HEK293 (cell line): ENCODE measurements around the gene CRBN.

Experiments used
- GLIS1 ChIP-seq: fragments of 450-650 bp; formaldehyde crosslinking; IDR thresholded peaks from 2 replicates; pipeline ENCODE4 v1.5.1; 2016; ENCODE audit warnings: missing biosample characterization, missing genetic modification characterization
- KLF1 ChIP-seq: fragments of 450-650 bp; formaldehyde crosslinking; IDR thresholded peaks from 2 replicates; pipeline ENCODE4 v1.5.1; 2016; ENCODE audit warnings: missing biosample characterization, missing genetic modification characterization
- KLF8 ChIP-seq: fragments of 450-650 bp; formaldehyde crosslinking; IDR thresholded peaks from 2 replicates; pipeline ENCODE4 v1.5.1; 2016; ENCODE audit warnings: missing biosample characterization, missing genetic modification characterization
- RBAK ChIP-seq: fragments of 450-650 bp; formaldehyde crosslinking; IDR thresholded peaks from 2 replicates; pipeline ENCODE4 v1.5.1; 2016; ENCODE audit warnings: missing biosample characterization, missing genetic modification characterization
- SP2 ChIP-seq: fragments of 450-650 bp; formaldehyde crosslinking; IDR thresholded peaks from 2 replicates; pipeline ENCODE4 v1.5.1; 2016; ENCODE audit warnings: missing biosample characterization, missing genetic modification characterization
- ZBTB20 ChIP-seq: fragments of 450-650 bp; formaldehyde crosslinking; IDR thresholded peaks from 2 replicates; pipeline ENCODE4 v1.5.1; 2016; ENCODE audit warnings: missing biosample characterization, missing genetic modification characterization
- ZBTB26 ChIP-seq: fragments of 450-650 bp; formaldehyde crosslinking; optimal IDR thresholded peaks from 2 replicates; pipeline ENCODE3; 2016; ENCODE audit warnings: missing biosample characterization, mild to moderate bottlenecking, missing genetic modification characterization
- ZBTB6 ChIP-seq: fragments of 450-650 bp; formaldehyde crosslinking; IDR thresholded peaks from 2 replicates; pipeline ENCODE4 v1.5.1; 2017; ENCODE audit warnings: missing biosample characterization, missing genetic modification characterization
- ZFHX2 ChIP-seq: fragments of 450-650 bp; formaldehyde crosslinking; conservative IDR thresholded peaks from 2 replicates; pipeline ENCODE4 v1.5.1; 2016; ENCODE audit warnings: missing biosample characterization, missing genetic modification characterization
- ZFP69B ChIP-seq: fragments of 450-650 bp; formaldehyde crosslinking; IDR thresholded peaks from 2 replicates; pipeline ENCODE4 v1.5.1; 2016; ENCODE audit warnings: missing biosample characterization, missing genetic modification characterization
- ZNF146 ChIP-seq: fragments of 450-650 bp; formaldehyde crosslinking; IDR thresholded peaks from 2 replicates; pipeline ENCODE4 v1.5.1; 2016; ENCODE audit warnings: missing biosample characterization, missing genetic modification characterization
- ZNF24 ChIP-seq: fragments of 450-650 bp; formaldehyde crosslinking; IDR thresholded peaks from 2 replicates; pipeline ENCODE4 v1.5.1; 2016; ENCODE audit warnings: missing biosample characterization, missing genetic modification characterization
- ZNF311 ChIP-seq: fragments of 450-650 bp; formaldehyde crosslinking; IDR thresholded peaks from 2 replicates; pipeline ENCODE4 v1.5.1; 2017; ENCODE audit warnings: missing biosample characterization, missing genetic modification characterization, borderline replicate concordance
- ZNF324 ChIP-seq: fragments of 450-650 bp; formaldehyde crosslinking; IDR thresholded peaks from 2 replicates; pipeline ENCODE4 v1.5.1; 2016; ENCODE audit warnings: missing biosample characterization, missing genetic modification characterization
- ZNF366 ChIP-seq: fragments of 450-650 bp; formaldehyde crosslinking; conservative IDR thresholded peaks from 2 replicates; pipeline ENCODE4 v1.5.1; 2016; ENCODE audit warnings: missing biosample characterization, missing genetic modification characterization
- ZNF391 ChIP-seq: fragments of 450-650 bp; formaldehyde crosslinking; IDR thresholded peaks from 2 replicates; pipeline ENCODE4 v1.5.1; 2016; ENCODE audit warnings: low read depth, missing biosample characterization, missing genetic modification characterization, borderline replicate concordance
- ZNF555 ChIP-seq: fragments of 450-650 bp; formaldehyde crosslinking; conservative IDR thresholded peaks from 2 replicates; pipeline ENCODE4 v1.5.1; 2017; ENCODE audit warnings: missing biosample characterization, mild to moderate bottlenecking, missing genetic modification characterization, inconsistent platforms
- ZNF660 ChIP-seq: fragments of 450-650 bp; IDR thresholded peaks from 2 replicates; pipeline ENCODE4 v1.5.1; 2018; ENCODE audit warnings: missing biosample characterization, mild to moderate bottlenecking, missing genetic modification characterization
- ZNF670 ChIP-seq: fragments of 450-650 bp; formaldehyde crosslinking; IDR thresholded peaks from 2 replicates; pipeline ENCODE4 v1.5.1; 2016; ENCODE audit warnings: missing biosample characterization, missing genetic modification characterization, low read depth
- ZNF777 ChIP-seq: fragments of 450-650 bp; formaldehyde crosslinking; IDR thresholded peaks from 2 replicates; pipeline ENCODE4 v1.5.1; 2017; ENCODE audit warnings: missing biosample characterization, missing genetic modification characterization, borderline replicate concordance
- ZSCAN4 ChIP-seq: fragments of 450-650 bp; formaldehyde crosslinking; IDR thresholded peaks from 2 replicates; pipeline ENCODE4 v1.5.1; 2017; ENCODE audit warnings: missing biosample characterization, missing genetic modification characterization
- ZXDB ChIP-seq: fragments of 450-650 bp; formaldehyde crosslinking; IDR thresholded peaks from 2 replicates; pipeline ENCODE4 v1.5.1; 2016; ENCODE audit warnings: missing biosample characterization, missing genetic modification characterization
- TF ChIP-seq, protein P1 (sequence below): fragments of 450-650 bp; formaldehyde crosslinking; conservative IDR thresholded peaks from 2 replicates; pipeline ENCODE4 v1.5.1; 2016; ENCODE audit warnings: low read depth, missing biosample characterization, missing genetic modification characterization
- TF ChIP-seq, protein P2 (sequence below): fragments of 450-650 bp; formaldehyde crosslinking; IDR thresholded peaks from 2 replicates; pipeline ENCODE4 v1.5.1; 2016; ENCODE audit warnings: missing biosample characterization, missing genetic modification characterization
- TF ChIP-seq, protein P3 (sequence below): fragments of 450-650 bp; formaldehyde crosslinking; IDR thresholded peaks from 2 replicates; pipeline ENCODE4 v1.5.1; 2016; ENCODE audit warnings: missing biosample characterization, missing genetic modification characterization

CRBN gene

DNA sequence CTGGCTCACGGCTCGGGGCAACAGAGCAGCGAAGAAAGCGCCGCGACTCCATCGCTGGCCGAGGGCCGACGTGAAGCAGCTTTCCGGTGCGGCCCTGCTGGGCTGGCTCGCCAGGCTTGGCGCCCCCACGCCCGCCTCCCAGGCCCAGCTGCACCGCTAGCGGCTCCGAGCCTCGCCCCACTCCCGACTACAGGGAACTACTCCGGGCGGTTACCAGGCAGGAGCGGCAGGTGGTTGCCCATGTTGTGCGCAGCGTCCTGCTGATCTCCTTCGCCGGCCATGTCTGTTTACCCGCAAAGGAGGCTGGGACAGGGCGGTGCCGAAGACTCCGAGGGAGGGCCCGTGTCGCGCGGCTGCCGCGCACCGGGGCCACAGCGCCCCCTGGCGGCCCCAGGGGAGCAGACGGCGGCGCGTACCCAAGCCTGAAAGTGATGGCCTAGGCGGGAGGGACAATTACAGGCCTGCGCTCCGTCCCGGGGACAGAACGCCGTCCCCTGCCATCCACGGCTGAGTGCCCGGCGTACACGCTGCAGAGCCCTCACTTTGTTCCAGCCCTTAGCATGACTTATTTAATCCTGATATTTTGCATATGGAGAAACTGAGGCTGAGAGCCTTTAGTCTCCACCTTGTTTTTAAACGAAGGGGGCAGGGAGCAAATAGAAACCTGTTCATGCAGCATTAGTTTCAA is at the start of gene CRBN (continued):
- TF ChIP-seq, protein P1, sequence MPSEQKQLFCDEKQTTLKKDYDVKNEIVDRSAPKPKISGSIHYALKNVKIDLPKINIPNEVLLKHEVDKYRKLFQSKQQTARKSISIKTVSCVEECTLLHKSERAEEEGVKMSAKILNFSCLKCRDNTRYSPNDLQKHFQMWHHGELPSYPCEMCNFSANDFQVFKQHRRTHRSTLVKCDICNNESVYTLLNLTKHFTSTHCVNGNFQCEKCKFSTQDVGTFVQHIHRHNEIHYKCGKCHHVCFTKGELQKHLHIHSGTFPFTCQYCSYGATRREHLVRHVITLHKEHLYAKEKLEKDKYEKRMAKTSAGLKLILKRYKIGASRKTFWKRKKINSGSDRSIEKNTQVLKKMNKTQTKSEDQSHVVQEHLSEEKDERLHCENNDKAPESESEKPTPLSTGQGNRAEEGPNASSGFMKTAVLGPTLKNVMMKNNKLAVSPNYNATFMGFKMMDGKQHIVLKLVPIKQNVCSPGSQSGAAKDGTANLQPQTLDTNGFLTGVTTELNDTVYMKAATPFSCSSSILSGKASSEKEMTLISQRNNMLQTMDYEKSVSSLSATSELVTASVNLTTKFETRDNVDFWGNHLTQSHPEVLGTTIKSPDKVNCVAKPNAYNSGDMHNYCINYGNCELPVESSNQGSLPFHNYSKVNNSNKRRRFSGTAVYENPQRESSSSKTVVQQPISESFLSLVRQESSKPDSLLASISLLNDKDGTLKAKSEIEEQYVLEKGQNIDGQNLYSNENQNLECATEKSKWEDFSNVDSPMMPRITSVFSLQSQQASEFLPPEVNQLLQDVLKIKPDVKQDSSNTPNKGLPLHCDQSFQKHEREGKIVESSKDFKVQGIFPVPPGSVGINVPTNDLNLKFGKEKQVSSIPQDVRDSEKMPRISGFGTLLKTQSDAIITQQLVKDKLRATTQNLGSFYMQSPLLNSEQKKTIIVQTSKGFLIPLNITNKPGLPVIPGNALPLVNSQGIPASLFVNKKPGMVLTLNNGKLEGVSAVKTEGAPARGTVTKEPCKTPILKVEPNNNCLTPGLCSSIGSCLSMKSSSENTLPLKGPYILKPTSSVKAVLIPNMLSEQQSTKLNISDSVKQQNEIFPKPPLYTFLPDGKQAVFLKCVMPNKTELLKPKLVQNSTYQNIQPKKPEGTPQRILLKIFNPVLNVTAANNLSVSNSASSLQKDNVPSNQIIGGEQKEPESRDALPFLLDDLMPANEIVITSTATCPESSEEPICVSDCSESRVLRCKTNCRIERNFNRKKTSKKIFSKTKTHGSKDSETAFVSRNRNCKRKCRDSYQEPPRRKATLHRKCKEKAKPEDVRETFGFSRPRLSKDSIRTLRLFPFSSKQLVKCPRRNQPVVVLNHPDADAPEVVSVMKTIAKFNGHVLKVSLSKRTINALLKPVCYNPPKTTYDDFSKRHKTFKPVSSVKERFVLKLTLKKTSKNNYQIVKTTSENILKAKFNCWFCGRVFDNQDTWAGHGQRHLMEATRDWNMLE, result peak; percentile 72
- TF ChIP-seq ZNF555 (tag by site-specific recombination) (no peak), ZFP69B (0 out of 2 replicates have a peak, but pooled peaks have one; percentile 25), ZNF391 (tag by site-specific recombination) (peak; percentile 76), ZNF311 (tag by site-specific recombination) (no peak), ZNF366 (tag by site-specific recombination) (no peak), ZNF660 (peak; percentile 98), GLIS1 (peak; percentile 65), ZBTB6 (tag by site-specific recombination) (peak; percentile 30; the same call in 1 of the 2 replicates), KLF8 (tag by site-specific recombination) (peak; percentile 97), ZBTB20 (tag by site-specific recombination) (peak; percentile 20; the same call in 1 of the 2 replicates), SP2 (tag by site-specific recombination) (peak; percentile 58), ZBTB26 (tag by site-specific recombination) (peak; percentile 87), KLF1 (tag by site-specific recombination) (peak; percentile 89), ZNF670 (tag by site-specific recombination) (no peak), ZSCAN4 (tag by site-specific recombination) (peak; percentile 29; the same call in 1 of the 2 replicates), ZNF777 (tag by site-specific recombination) (no peak; the same call in 1 of the 2 replicates), ZNF146 (0 out of 2 replicates have a peak, but pooled peaks have one; percentile 9), ZNF24 (peak; percentile 76), ZXDB (tag by site-specific recombination) (peak; percentile 90), RBAK (tag by site-specific recombination) (no peak), ZNF324 (tag by site-specific recombination) (peak; percentile 51; the same call in 1 of the 2 replicates), ZFHX2 (tag by site-specific recombination) (peak; percentile 64)
- TF ChIP-seq, protein P2, sequence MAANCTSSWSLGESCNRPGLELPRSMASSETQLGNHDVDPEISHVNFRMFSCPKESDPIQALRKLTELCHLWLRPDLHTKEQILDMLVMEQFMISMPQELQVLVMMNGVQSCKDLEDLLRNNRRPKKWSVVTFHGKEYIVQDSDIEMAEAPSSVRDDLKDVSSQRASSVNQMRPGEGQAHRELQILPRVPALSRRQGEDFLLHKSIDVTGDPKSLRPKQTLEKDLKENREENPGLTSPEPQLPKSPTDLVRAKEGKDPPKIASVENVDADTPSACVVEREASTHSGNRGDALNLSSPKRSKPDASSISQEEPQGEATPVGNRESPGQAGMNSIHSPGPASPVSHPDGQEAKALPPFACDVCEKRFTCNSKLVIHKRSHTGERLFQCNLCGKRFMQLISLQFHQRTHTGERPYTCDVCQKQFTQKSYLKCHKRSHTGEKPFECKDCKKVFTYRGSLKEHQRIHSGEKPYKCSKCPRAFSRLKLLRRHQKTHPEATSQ (tag by site-specific recombination), result peak; percentile 74; the same call in 1 of the 2 replicates
- TF ChIP-seq, protein P3, sequence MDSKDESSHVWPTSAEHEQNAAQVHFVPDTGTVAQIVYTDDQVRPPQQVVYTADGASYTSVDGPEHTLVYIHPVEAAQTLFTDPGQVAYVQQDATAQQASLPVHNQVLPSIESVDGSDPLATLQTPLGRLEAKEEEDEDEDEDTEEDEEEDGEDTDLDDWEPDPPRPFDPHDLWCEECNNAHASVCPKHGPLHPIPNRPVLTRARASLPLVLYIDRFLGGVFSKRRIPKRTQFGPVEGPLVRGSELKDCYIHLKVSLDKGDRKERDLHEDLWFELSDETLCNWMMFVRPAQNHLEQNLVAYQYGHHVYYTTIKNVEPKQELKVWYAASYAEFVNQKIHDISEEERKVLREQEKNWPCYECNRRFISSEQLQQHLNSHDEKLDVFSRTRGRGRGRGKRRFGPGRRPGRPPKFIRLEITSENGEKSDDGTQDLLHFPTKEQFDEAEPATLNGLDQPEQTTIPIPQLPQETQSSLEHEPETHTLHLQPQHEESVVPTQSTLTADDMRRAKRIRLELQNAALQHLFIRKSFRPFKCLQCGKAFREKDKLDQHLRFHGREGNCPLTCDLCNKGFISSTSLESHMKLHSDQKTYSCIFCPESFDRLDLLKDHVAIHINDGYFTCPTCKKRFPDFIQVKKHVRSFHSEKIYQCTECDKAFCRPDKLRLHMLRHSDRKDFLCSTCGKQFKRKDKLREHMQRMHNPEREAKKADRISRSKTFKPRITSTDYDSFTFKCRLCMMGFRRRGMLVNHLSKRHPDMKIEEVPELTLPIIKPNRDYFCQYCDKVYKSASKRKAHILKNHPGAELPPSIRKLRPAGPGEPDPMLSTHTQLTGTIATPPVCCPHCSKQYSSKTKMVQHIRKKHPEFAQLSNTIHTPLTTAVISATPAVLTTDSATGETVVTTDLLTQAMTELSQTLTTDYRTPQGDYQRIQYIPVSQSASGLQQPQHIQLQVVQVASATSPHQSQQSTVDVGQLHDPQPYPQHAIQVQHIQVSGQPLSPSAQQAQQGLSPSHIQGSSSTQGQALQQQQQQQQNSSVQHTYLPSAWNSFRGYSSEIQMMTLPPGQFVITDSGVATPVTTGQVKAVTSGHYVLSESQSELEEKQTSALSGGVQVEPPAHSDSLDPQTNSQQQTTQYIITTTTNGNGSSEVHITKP (tag by site-specific recombination), result peak; percentile 56; the same call in 1 of the 2 replicates
